ENCODE measurements around the gene KLHL22.
A peak's percentile ranks its signal among the peaks of the same experiment; 100 is the strongest.

The KLHL22 gene

DNA sequence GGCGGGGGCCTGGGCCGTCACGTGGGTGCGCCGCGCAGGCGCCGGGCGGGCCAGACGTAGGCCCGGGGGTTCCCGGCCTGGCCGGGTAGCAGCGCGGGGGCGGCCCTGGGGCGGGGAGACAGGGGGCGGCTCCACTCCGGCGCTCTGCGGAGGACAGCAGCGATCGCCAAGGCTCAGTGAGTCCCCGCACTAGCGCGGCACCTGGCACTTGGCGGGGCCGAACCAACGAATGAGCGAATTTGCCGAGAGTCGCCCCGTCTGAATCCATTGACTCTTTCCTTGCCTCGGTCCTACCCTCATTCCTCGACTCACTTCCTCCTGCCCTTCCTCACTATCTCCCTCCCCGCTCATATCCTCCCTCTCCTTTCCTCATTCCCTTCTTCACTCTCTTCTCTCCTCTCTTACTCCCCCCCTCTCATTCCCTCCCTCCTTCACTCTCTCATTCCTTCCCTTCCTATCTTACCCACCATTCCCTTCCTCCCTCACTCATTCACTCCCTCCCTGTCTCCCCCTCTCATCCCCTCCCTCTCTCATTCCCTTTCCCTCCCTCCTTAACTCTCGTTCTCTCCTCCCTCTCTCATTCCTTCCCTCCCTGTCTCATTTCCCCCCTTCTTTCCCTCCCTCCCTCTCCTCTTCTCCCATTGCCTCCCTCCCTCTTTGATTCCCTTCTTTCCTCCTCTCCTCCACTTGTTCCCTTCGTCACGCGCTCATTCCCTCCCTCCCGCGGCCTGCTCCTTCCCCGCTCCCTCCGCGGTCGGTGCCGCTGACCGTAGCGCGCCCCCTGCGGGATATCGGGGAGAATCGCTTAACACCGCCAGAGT is 476 bp upstream of the KLHL22 start:
- peak overlapping the region; percentile 88 to 97 for H3K27ac ChIP-seq
- DNase-seq (ENCODE audit: low spot score), result peak; percentile 93
- TF ChIP-seq, protein P1, sequence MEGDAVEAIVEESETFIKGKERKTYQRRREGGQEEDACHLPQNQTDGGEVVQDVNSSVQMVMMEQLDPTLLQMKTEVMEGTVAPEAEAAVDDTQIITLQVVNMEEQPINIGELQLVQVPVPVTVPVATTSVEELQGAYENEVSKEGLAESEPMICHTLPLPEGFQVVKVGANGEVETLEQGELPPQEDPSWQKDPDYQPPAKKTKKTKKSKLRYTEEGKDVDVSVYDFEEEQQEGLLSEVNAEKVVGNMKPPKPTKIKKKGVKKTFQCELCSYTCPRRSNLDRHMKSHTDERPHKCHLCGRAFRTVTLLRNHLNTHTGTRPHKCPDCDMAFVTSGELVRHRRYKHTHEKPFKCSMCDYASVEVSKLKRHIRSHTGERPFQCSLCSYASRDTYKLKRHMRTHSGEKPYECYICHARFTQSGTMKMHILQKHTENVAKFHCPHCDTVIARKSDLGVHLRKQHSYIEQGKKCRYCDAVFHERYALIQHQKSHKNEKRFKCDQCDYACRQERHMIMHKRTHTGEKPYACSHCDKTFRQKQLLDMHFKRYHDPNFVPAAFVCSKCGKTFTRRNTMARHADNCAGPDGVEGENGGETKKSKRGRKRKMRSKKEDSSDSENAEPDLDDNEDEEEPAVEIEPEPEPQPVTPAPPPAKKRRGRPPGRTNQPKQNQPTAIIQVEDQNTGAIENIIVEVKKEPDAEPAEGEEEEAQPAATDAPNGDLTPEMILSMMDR (IDR thresholded peaks at IDR 0.05), result peak; percentile 76
- peak overlapping the region; percentile 86 for H3K4me3 ChIP-seq

DNA sequence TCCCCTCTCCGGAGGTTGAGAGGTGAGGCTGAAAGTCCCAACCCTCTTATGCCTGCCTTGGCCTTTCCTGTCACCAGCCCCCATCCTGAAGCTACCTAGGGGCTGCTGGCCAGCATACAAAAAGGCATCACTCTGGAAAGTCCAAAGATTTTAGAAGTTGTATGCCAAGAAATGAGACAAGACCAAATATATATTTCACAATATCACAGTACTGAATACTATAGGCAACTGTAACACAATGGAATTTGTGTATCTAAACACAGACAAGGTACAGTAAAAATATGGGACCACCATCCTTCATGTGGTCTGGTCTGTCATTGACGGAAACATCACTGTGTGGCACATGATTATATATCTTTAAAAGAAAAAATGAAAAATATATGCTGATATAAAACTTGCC is 4.2 kb downstream of the KLHL22 start:
- TF ChIP-seq, protein P1 (IDR thresholded peaks at IDR 0.05), result no peak
- no peak for DNase-seq (ENCODE audit: low spot score)

DNA sequence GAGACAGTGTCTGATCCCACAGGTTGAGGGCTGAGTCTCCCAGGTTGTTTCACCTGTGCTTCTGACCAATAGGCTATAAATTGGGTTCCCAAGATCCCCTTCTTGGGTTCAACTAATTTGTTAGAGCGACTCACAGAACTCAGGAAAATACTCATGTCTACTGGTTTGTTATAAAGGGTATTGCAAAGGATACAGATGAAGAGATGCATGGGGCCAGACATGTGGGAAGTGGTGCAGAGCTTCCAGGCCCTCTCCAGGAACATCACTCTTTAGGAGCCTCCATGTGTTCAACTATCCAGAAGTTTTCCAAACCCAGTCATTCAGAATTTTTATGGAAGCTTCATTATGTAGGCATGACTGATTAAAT is 4.7 kb downstream of the KLHL22 start:
- TF ChIP-seq, protein P1 (IDR thresholded peaks at IDR 0.05), result no peak
- H3K4me3 ChIP-seq, result no peak overlapping the region
- DNase-seq (ENCODE audit: low spot score), result no peak
- H3K27ac ChIP-seq, result no peak overlapping the region

More for the DNA sequence above, 4.2 kb downstream of the KLHL22 start:
- Histone ChIP-seq H3K4me3 (no peak overlapping the region), H3K27ac (no peak overlapping the region)

DNA sequence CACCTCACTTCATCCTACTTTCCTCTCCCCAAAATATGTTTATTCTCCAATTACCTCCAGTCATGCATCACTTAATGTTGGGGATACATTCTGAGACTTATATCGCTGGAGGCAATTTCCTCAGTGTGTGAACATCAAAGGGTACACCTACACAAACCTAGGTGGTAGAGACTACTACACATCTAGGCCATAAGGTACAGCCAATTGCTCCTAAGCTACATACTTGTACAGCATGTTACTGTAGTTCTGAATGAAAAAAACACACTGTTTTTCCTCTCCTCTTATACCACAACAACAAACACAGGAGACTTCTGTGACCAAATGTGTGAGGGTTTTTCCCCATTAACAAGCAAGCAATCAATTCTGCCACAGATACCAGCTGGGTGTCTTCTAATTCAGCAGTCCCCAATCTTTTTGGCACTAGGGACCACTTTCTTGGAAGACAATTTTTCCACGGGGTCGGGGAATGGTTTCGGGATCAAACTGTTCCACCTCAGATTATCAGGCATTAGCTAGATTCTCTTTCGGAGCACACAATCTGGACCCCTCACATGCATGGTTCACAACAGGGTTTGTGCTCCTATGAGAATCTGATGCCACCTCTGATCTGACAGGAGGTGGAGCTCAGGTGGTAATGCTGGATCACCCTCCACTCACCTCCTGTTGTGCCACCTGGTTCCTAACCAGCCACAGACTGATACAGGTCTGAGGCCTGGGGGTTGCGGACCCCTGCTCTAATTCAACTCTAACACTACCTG is 5.2 kb downstream of the KLHL22 start:
- no peak for DNase-seq (ENCODE audit: low spot score)
- TF ChIP-seq, protein P1 (IDR thresholded peaks at IDR 0.05), result no peak
- no peak overlapping the region for H3K27ac ChIP-seq
- no peak overlapping the region for H3K4me3 ChIP-seq

- no peak overlapping the region for H3K4me3 ChIP-seq
- TF ChIP-seq, protein P1 (IDR thresholded peaks at IDR 0.05), result no peak
- no peak for DNase-seq (ENCODE audit: low spot score)
Observed at GRCh38 chr22:20488946-20489345, 6.6 kb downstream of the KLHL22 start.

DNA sequence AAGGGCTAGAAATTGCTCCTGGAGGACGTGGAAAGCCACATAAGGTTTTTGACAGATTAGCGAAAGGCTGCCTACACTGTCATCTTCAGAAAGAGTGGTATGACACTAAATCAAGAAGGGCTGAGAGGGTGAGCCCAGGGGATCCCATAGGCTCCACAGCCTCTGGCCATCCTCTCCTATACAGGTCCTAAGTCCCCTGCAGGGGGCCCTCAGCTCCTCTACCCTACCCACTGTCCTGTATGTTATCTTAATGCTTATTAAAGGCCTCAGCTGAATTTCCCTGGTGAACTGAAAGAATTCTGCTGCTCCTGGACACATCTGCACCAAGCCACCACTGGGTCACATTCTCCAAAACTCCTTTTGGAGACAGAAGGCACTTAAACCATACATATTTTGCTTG is 7.9 kb downstream of the KLHL22 start:
- TF ChIP-seq, protein P1 (IDR thresholded peaks at IDR 0.05), result no peak

More at GRCh38 chr22:20488946-20489345, 6.6 kb downstream of the KLHL22 start:
- H3K27ac ChIP-seq, result no peak overlapping the region

More for the DNA sequence above, 7.9 kb downstream of the KLHL22 start:
- no peak overlapping the region for H3K4me3 ChIP-seq
- DNase-seq (ENCODE audit: low spot score), result no peak
- H3K27ac ChIP-seq, result no peak overlapping the region

Data from coronary artery (tissue), 2 donors.